HCT116 (cell line): ENCODE results near the gene MALL. TPM values are rescaled to one million over a fixed set of nuclear protein-coding genes. Genes with fewer than 3 reads are reported as not detected.

Source experiments
- ATAC-seq: fragments of 200-7000 bp; cut with Tn5 transposase; 2 replicates; pipeline ENCODE4 v1.9.1; 2020; ENCODE audit warnings: mild to moderate bottlenecking, moderate library complexity
- BruUV-seq: library from RNA; stranded (reverse); fragments of 400-500 nt; replicated peaks from 2 replicates; lab custom pipeline; 2021; lab: Mats Ljungman, UMichigan
- CTCF ChIA-PET: fragments of 300-600 bp; sonication (Branson Sonifier 250); formaldehyde crosslinking; loops from one replicate; lab custom pipeline; 2021; ENCODE audit warnings: antibody characterized with exemption; lab: Charles Lee
- POLR2A ChIA-PET: fragments of 300-600, 350-600 bp; sonication (Branson Sonifier 250); formaldehyde crosslinking; loops from one replicate; lab custom pipeline; 2021; ENCODE audit warnings: antibody characterized with exemption; lab: Charles Lee
- RAD21 ChIA-PET, 2 experiments: fragments of 300-600 bp; sonication (Branson Sonifier 250); formaldehyde crosslinking; loops; one replicate each; lab custom pipeline; 2023; ENCODE audit warnings: low total read pairs in 2 of 2; ENCODE audit not compliant: uncharacterized antibody in 2 of 2, unreplicated experiment in 2 of 2, low non-redundant PET in 1 of 2; lab: Charles Lee
- DNase-seq: peaks from one replicate; pipeline ENCODE4 v3.0.0-alpha.2; 2010; ENCODE audit warnings: low read depth, low spot score
- H2AFZ ChIP-seq: fragments of 200-600 bp; shearing (Covaris generic), sonication (generic); 2 replicates; pipeline ENCODE4 v1.6.1; 2017; ENCODE audit warnings: low read depth, mixed run types, mixed read lengths, antibody characterized with exemption, low read length; ENCODE audit not compliant: poor library complexity, severe bottlenecking
- H3K27ac ChIP-seq: 2 replicates; pipeline ENCODE4 v1.5.1; 2012; ENCODE audit warnings: low read depth, low read length
- H3K27me3 ChIP-seq: fragments of 200-600 bp; sonication (generic); 2 replicates; pipeline ENCODE4 v1.6.1; 2016; ENCODE audit warnings: mixed run types, low read length, mixed read lengths; ENCODE audit not compliant: insufficient read depth
- H3K36me3 ChIP-seq, 2 experiments: fragments of 200-500 bp in 1 of 2; fragments of 200-600 bp in 1 of 2; sonication (Bioruptor generic) in 1 of 2; sonication (generic) in 1 of 2; 2 replicates each; pipeline versions ENCODE4 v1.5.1 to v1.6.1; 2014 to 2016; ENCODE audit warnings: low read length in 2 of 2, inconsistent platforms in 1 of 2, mixed read lengths in 1 of 2, mixed run types in 1 of 2; ENCODE audit not compliant: insufficient read depth in 2 of 2, control insufficient read depth in 1 of 2
- H3K4me1 ChIP-seq, 2 experiments: fragments of 200-600 bp in 1 of 2; sonication (generic) in 1 of 2; 2 replicates each; pipeline versions ENCODE4 v1.5.1 to v1.6.1; 2012 to 2017; ENCODE audit warnings: low read length in 2 of 2, inconsistent platforms in 1 of 2, mild to moderate bottlenecking in 1 of 2, mixed read lengths in 1 of 2, mixed run types in 1 of 2, moderate library complexity in 1 of 2; ENCODE audit not compliant: insufficient read depth in 2 of 2, control insufficient read depth in 1 of 2
- H3K4me2 ChIP-seq: fragments of 200-600 bp; sonication (generic); 2 replicates; pipeline ENCODE4 v1.6.1; 2017; ENCODE audit warnings: mixed run types, low read length, mixed read lengths
- H3K4me3 ChIP-seq, 2 experiments: fragments of 200-600 bp in 1 of 2; sonication (generic) in 1 of 2; replicated peaks in 1 of 2; 2 replicates each; pipeline ENCODE4 v1.5.1; 2011 to 2016; ENCODE audit warnings: low read length in 2 of 2, control low read depth in 1 of 2, low read depth in 1 of 2, mild to moderate bottlenecking in 1 of 2, mixed read lengths in 1 of 2, mixed run types in 1 of 2
- H3K79me2 ChIP-seq: fragments of 200-600 bp; sonication (generic); 2 replicates; pipeline ENCODE4 v1.6.1; 2017; ENCODE audit warnings: mild to moderate bottlenecking, mixed run types, low read length, moderate library complexity, mixed read lengths; ENCODE audit not compliant: insufficient read depth
- H3K9ac ChIP-seq: fragments of 200-600 bp; sonication (generic); 2 replicates; pipeline ENCODE4 v1.6.1; 2016; ENCODE audit warnings: low read length, mixed read lengths
- H3K9me2 ChIP-seq: fragments of 200-600 bp; sonication (generic), shearing (Covaris generic); 2 replicates; pipeline ENCODE4 v1.6.1; 2017; ENCODE audit warnings: mixed run types, mild to moderate bottlenecking, moderate library complexity; ENCODE audit not compliant: insufficient read depth
- H3K9me3 ChIP-seq, 2 experiments: fragments of 200-500 bp in 1 of 2; fragments of 200-600 bp in 1 of 2; sonication (Bioruptor generic) in 1 of 2; sonication (generic) in 1 of 2; 2 replicates each; pipeline ENCODE4 v1.6.1; 2014 to 2017; ENCODE audit warnings: low read length in 2 of 2, mixed read lengths in 2 of 2, inconsistent platforms in 1 of 2, low read depth in 1 of 2, mild to moderate bottlenecking in 1 of 2, mixed run types in 1 of 2, moderate library complexity in 1 of 2; ENCODE audit not compliant: control insufficient read depth in 1 of 2, insufficient read depth in 1 of 2
- H4K20me1 ChIP-seq: fragments of 200-600 bp; sonication (generic), shearing (Covaris generic); 2 replicates; pipeline ENCODE4 v1.6.1; 2017; ENCODE audit warnings: mixed run types, mild to moderate bottlenecking, moderate library complexity; ENCODE audit not compliant: insufficient read depth
- CBX3 ChIP-seq: IDR thresholded peaks from 2 replicates; pipeline ENCODE4 v1.6.1; 2012; ENCODE audit warnings: low read depth
- EGR1 ChIP-seq: IDR thresholded peaks from 2 replicates; pipeline ENCODE4 v1.6.1; 2012; ENCODE audit warnings: low read depth
- ELF1 ChIP-seq: IDR thresholded peaks from 2 replicates; pipeline ENCODE4 v1.6.1; 2012; ENCODE audit warnings: low read depth, borderline replicate concordance
- EZH2 ChIP-seq: fragments of 200-600 bp; sonication (generic); IDR thresholded peaks from 2 replicates; pipeline ENCODE4 v1.6.1; 2017; ENCODE audit warnings: antibody characterized with exemption, mixed run types
- EZH2phosphoT487 ChIP-seq: fragments of 200-600 bp; IDR thresholded peaks from 2 replicates; pipeline ENCODE4 v1.6.1; 2018; ENCODE audit warnings: antibody characterized with exemption, borderline replicate concordance
- FOSL1 ChIP-seq: IDR thresholded peaks from 2 replicates; pipeline ENCODE4 v1.6.1; 2012; ENCODE audit warnings: low read depth
- POLR2AphosphoS5 ChIP-seq: IDR thresholded peaks from 2 replicates; pipeline ENCODE4 v1.6.1; 2011; ENCODE audit warnings: mild to moderate bottlenecking, low read depth, low read length, moderate library complexity
- RAD21 ChIP-seq: IDR thresholded peaks from 2 replicates; pipeline ENCODE4 v1.6.1; 2012; ENCODE audit warnings: low read depth, mild to moderate bottlenecking
- SP1 ChIP-seq: IDR thresholded peaks from 2 replicates; pipeline ENCODE4 v1.6.1; 2012; ENCODE audit warnings: low read depth
- SRF ChIP-seq: IDR thresholded peaks from 2 replicates; pipeline ENCODE4 v1.6.1; 2012; ENCODE audit warnings: low read depth
- YY1 ChIP-seq: IDR thresholded peaks from 2 replicates; pipeline ENCODE4 v1.6.1; 2011; ENCODE audit warnings: low read length, low read depth, moderate library complexity, mild to moderate bottlenecking; ENCODE audit not compliant: insufficient replicate concordance; ENCODE audit errors: extremely low read depth
- ZBTB33 ChIP-seq: IDR thresholded peaks from 2 replicates; pipeline ENCODE4 v1.6.1; 2011; ENCODE audit warnings: mild to moderate bottlenecking, low read length, moderate library complexity; ENCODE audit not compliant: insufficient replicate concordance; ENCODE audit errors: extremely low read depth
- ZFX ChIP-seq: fragments of 450-650 bp; IDR thresholded peaks from 2 replicates; pipeline ENCODE4 v1.6.1; 2017
- intact Hi-C: fragments of 100-400 bp; cut with micrococcal nuclease; formaldehyde crosslinking; loops from 2 replicates; pipeline ENCODE4 v1.10.0; 2022
- total RNA-seq: library from RNA; stranded (reverse); gene quantifications from one replicate; pipeline ENCODE4 v1.2.1, GENCODE V29; 2021; ENCODE audit not compliant: unreplicated experiment

The MALL gene
- total RNA-seq, 1 experiment from 2014 or later, result 223 TPM

- ChIA-PET CTCF (no interaction called here), RAD21 (no interaction called here), POLR2A (no interaction called here)
- H3K4me3 ChIP-seq, result no peak overlapping the region
- ATAC-seq (no peak), DNase-seq (no peak)
- H4K20me1 ChIP-seq, result no peaks in the 10 kb centered on the region
- H3K27ac ChIP-seq, result peak overlapping the region; percentile 43
- no peaks in the 10 kb centered on the region for H3K9me2 ChIP-seq
- H3K4me2 ChIP-seq, result 0 out of 2 replicates have a peak overlapping the region, but pooled peaks have one; percentile 17
- H3K27me3 ChIP-seq, result no peaks in the 10 kb centered on the region
- H3K36me3 ChIP-seq, result peaks cover 0 to 26% of the 10 kb centered on the region in 2 experiments; a peak in 1 of 4 replicates
- peaks cover 51 to 76% of the 10 kb centered on the region in 2 experiments for H3K4me1 ChIP-seq
- no peaks in the 10 kb centered on the region for H3K9me3 ChIP-seq
- H3K9ac ChIP-seq, result no peak overlapping the region
- TF ChIP-seq POLR2AphosphoS5 (0 out of 2 replicates have a peak, but pooled peaks have one; percentile 29), EZH2phosphoT487 (no peak)
- no peak overlapping the region for H2AFZ ChIP-seq
- BruUV-seq, result no TSS peak
- intact Hi-C loops, result no loop called here
- peaks cover 76% of the 10 kb centered on the region for H3K79me2 ChIP-seq
Measured at GRCh38 chr2:110097506-110098220, 18.0 kb downstream of the MALL start.

- intact Hi-C loops, result no loop called here
- no peaks in the 10 kb centered on the region for H4K20me1 ChIP-seq
- peaks cover 36 to 60% of the 10 kb centered on the region in 2 experiments for H3K4me1 ChIP-seq
Measured at GRCh38 chr2:110095994-110096633, 19.5 kb downstream of the MALL start.

More at GRCh38 chr2:110095994-110096633, 19.5 kb downstream of the MALL start:
- Histone ChIP-seq H3K4me2 (no peak overlapping the region), H2AFZ (no peak overlapping the region), H3K79me2 (peaks cover 61% of the 10 kb centered on the region), H3K36me3 (peaks cover 0 to 26% of the 10 kb centered on the region in 2 experiments; a peak in 1 of 4 replicates), H3K4me3 (no peak overlapping the region), H3K27me3 (no peaks in the 10 kb centered on the region), H3K27ac (peak overlapping the region; percentile 14), H3K9me3 (no peaks in the 10 kb centered on the region), H3K9me2 (no peaks in the 10 kb centered on the region), H3K9ac (0 out of 2 replicates have a peak overlapping the region, but pooled peaks have one; percentile 9)
- DNase-seq, result no peak
- ChIA-PET CTCF (no interaction called here), RAD21 (no interaction called here), POLR2A (interaction anchor here (1.0 kb wide), 1 partner anchor 10 kb away, joined by 3 read pairs; no protein-coding TSS in a partner anchor)
- TF ChIP-seq ZBTB33 (no peak), ELF1 (no peak), SRF (no peak), EZH2phosphoT487 (no peak), EGR1 (no peak), ZFX (no peak), FOSL1 (no peak), RAD21 (no peak), YY1 (no peak), CBX3 (no peak), POLR2AphosphoS5 (no peak), SP1 (no peak), EZH2 (no peak)
- no TSS peak for BruUV-seq
- ATAC-seq, result no peak
